Mesothelial cell of epicardium (in vitro differentiated cells): ENCODE measurements around the gene SESTD1. TPM values are rescaled to one million over a fixed set of nuclear protein-coding genes. Genes with fewer than 3 reads are reported as not detected.

Experiments used
- total RNA-seq: library from RNA; stranded (reverse); gene quantifications from 3 replicates; pipeline ENCODE4 v1.2.1, GENCODE V29; 2021

Gene SESTD1
- total RNA-seq, 1 donor from 2014 or later, result 56.9 TPM

Other genes starting within 250 kb of the SESTD1 start
- gene CCDC141, start 214.7 kb downstream of the SESTD1 start, total RNA-seq, result 1.0 to 1.2 TPM (median 1.1 TPM) in 3 replicates